SK-N-MC (cell line): Measurements from ENCODE around the gene ACR.

Source experiments
- EZH2 ChIP-seq: fragments of 200-600 bp; sonication (generic); IDR thresholded peaks from one replicate; pipeline ENCODE4 v1.6.1; 2017; ENCODE audit warnings: antibody characterized with exemption
- POLR2AphosphoS5 ChIP-seq: IDR thresholded peaks from 2 replicates; pipeline ENCODE4 v1.6.1; 2012; ENCODE audit warnings: mild to moderate bottlenecking, low read depth, low read length, borderline replicate concordance

DNA sequence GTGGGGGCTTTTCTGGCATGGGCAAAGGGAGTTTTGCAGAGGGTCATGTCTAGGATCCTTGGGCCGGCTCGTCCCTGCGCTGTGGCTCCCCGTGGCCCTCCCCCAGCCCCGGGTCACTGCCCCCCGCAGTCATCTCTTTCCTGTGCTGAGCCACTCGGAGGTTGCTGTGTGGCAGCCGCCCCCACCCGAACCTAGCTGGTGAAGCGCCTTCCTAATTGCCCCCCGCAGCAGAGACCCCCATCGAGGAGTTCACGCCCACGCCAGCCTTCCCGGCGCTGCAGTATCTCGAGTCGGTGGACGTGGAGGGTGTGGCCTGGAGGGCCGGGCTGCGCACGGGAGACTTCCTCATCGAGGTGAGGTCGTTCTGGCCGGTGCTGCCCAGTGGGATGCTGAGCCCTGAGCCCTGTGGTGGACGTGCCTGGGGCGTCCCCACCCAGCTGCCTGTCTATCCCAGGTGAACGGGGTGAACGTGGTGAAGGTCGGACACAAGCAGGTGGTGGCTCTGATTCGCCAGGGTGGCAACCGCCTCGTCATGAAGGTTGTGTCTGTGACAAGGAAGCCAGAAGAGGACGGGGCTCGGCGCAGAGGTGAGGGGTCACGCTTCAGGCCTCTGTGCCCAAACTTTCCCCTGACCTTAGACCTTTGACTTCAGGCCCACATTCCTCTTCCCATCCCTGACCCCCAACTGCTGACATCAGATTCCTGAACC lies 33.3 kb upstream of the ACR start:
- TF ChIP-seq POLR2AphosphoS5 (no peak), EZH2 (no peak)
